ENCODE measurements around the gene HEATR3.
"Not testable (repeated sequence)": the region's sequence is repeated elsewhere in the genome, so short reads cannot be mapped to it uniquely, and the experiment has no call there.

HEATR3 gene

DNA sequence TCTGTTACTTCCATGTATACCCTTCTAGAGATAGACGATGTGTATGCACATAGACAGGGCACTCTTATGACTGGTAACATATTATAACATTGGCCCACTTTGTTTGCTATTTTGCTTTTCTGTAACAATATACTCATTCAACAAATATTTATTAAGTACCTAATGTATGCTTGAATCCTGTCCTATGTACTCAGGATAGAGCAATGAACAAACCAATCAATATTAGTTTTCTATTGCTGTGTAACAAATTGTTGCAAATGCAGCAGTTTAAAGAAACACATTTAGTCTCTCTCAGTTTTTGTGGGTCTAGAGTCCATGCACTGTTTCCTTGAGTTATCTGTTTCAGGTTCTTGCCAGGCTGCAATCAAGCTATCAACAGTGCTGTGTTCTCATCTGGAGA, 57.6 kb downstream of the HEATR3 start:
- TF ChIP-seq, protein P1, sequence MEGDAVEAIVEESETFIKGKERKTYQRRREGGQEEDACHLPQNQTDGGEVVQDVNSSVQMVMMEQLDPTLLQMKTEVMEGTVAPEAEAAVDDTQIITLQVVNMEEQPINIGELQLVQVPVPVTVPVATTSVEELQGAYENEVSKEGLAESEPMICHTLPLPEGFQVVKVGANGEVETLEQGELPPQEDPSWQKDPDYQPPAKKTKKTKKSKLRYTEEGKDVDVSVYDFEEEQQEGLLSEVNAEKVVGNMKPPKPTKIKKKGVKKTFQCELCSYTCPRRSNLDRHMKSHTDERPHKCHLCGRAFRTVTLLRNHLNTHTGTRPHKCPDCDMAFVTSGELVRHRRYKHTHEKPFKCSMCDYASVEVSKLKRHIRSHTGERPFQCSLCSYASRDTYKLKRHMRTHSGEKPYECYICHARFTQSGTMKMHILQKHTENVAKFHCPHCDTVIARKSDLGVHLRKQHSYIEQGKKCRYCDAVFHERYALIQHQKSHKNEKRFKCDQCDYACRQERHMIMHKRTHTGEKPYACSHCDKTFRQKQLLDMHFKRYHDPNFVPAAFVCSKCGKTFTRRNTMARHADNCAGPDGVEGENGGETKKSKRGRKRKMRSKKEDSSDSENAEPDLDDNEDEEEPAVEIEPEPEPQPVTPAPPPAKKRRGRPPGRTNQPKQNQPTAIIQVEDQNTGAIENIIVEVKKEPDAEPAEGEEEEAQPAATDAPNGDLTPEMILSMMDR (IDR thresholded peaks at IDR 0.05; ENCODE audit: extremely low read depth, missing control alignments): no peak
- no peak for DNase-seq (ENCODE audit: low spot score)

DNA sequence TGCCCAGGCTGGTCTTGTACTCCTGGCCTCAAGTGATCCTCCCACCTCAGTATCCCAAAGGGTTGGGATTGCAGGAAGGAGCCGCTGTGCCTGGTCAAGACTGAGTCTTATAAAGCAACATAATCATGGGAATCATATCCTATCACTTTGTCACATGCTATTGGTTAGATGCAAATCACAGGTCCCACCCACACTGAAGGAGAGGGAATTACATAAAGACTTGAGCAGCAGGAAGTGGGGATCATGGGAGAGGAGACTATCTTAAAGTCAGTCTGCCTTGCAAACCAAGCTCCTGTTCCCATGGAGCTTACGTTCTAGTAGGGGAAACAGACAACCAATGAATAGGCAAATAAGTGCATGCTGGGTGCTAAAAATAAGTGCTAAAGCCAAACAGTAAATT, 59.0 kb downstream of the HEATR3 start:
- DNase-seq (ENCODE audit: low spot score): no peak
- TF ChIP-seq, protein P1 (IDR thresholded peaks at IDR 0.05; ENCODE audit: extremely low read depth, missing control alignments): no peak

DNA sequence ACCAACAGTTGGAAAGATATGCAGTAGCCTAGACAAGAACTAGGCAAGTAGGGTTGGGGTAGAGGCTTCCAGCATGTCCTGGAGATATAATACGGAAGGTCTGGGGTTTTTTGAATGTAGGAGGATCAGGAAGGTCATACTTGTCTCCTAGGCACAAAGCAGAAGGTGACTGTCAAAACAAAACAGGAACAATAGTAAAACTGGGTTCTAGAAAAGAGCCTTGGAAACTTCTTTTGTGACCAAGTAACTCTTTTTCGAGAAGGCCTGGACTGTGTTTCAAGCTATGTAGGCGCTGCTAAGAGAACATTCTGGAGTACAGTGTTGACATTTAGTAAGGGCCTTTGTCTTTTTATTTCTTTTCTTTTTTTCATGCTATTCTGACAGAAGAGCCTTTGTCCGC, 60.4 kb downstream of the HEATR3 start:
- TF ChIP-seq, protein P1 (IDR thresholded peaks at IDR 0.05; ENCODE audit: extremely low read depth, missing control alignments): no peak
- peak; percentile 18 for DNase-seq (ENCODE audit: low spot score)

DNA sequence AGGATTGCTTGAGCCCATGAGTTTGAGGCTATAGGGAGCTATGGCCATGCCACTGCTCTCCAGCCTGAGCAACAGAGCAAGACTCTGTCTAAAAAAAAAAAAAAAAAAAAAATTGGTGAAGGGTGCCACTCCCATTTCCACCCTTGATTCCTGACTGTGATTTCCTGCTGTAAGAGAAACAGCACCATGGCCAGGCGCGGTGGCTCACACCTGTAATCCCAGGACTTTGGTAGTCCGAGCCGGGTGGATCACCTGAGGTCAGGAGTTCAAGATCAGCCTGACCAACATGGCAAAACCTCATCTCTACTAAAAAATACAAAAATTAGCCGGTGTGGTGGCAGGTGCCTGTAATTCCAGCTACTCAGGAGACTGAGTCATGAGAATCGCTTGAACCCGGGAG, 66.8 kb downstream of the HEATR3 start:
- DNase-seq (ENCODE audit: low spot score): not testable (repeated sequence)

DNA sequence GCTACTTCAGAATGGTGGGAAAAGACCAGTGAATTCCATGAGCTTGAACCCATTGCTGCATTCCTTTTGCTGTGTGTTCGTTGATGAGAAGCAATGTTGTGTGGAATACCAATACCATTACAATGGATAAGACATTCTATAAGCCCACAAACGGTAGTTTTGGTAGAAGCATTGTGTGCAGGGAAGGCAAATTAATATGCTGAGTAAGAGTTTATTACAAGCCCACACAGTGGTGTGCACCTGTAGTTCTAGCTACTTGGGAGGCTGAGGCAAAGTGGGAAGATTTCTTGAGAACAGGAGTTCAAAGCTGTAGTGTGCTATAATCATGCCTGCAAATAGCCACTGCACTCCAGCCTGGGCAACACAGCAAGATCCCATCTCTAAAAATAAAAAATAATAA, 67.4 kb downstream of the HEATR3 start:
- TF ChIP-seq, protein P1 (IDR thresholded peaks at IDR 0.05; ENCODE audit: extremely low read depth, missing control alignments): no peak
- no peak for DNase-seq (ENCODE audit: low spot score)

DNA sequence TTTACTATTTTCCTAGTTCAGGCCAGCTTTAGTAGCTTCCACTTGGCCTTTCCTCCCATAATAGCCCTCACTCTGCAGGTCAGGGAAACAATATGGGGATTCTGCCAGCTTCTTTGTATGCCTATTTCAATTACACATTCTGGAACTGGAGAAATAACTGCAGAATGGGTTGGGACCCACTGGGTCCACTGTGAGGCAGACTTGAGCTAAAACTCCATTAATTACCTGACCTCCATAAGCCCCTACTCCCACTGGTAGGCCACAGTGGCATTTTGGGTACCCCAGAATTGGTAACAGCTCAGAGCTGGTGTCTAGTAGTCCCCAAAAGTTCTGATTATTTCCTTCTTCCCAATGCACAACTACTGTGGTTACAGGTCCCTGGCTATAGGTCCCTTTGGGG, 70.6 kb downstream of the HEATR3 start:
- TF ChIP-seq, protein P1 (IDR thresholded peaks at IDR 0.05; ENCODE audit: extremely low read depth, missing control alignments): no peak
- no peak for DNase-seq (ENCODE audit: low spot score)

- TF ChIP-seq, protein P1 (IDR thresholded peaks at IDR 0.05; ENCODE audit: extremely low read depth, missing control alignments): no peak
- DNase-seq (ENCODE audit: low spot score): no peak
Observed at GRCh38 chr16:50137268-50137667, 71.5 kb downstream of the HEATR3 start.

DNA sequence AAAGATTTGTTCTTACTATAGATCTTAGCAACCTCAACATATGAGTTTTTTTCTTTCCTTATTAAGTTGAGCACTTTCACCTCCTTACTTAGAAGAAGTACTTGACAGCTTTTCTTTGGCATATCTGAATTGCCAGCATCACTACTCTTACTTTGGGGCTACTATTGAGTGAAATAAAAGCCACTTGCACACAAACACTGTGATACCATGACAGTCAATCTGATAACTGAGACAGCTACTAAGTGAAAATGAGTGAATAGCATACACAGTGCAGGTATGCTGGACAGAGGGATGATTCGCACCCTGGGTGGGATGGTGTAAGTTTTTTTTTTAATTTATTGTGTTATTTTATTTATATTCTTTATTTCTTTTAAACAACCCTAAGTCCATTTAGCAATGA, 73.8 kb downstream of the HEATR3 start:
- no peak for DNase-seq (ENCODE audit: low spot score)
- TF ChIP-seq, protein P1 (IDR thresholded peaks at IDR 0.05; ENCODE audit: extremely low read depth, missing control alignments): no peak
